C4-2B (cell line): ENCODE measurements around the gene ERCC2.
A peak's percentile ranks its signal among the peaks of the same experiment; 100 is the strongest.
"Not testable (repeated sequence)": the region's sequence is repeated elsewhere in the genome, so short reads cannot be mapped to it uniquely, and the experiment has no call there.

Experiments used
- H3K27ac ChIP-seq: fragments of 450-650 bp; 2 replicates; pipeline ENCODE4 v1.5.1; 2017
- ZFX ChIP-seq: fragments of 450-650 bp; IDR thresholded peaks from 2 replicates; pipeline ENCODE4 v1.6.1; 2017
- TF ChIP-seq, protein P1 (sequence below): fragments of 450-650 bp; conservative IDR thresholded peaks from 2 replicates; pipeline ENCODE4 v1.5.1; 2017; ENCODE audit warnings: mild to moderate bottlenecking

ERCC2 gene

DNA sequence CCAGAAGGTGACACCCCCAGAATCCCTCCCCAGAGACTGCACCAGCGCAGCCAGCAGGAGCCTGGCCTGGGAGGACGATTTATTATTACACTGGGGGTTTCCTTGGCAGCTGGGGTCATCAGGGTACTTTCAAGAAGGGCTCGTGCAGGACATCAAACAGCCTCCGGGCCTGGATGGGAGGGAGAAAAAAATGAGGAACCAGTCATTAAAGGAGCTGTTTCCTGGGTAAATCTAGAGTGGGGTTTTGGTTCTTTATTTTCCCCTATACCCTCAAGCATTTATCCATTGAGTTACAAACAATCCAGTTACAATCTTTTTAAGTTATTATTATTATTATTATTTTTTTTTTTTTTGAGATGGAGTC lies 39.2 kb upstream of the ERCC2 start:
- no peak overlapping the region for H3K27ac ChIP-seq
- no peak for TF ChIP-seq ZFX
- TF ChIP-seq, protein P1, sequence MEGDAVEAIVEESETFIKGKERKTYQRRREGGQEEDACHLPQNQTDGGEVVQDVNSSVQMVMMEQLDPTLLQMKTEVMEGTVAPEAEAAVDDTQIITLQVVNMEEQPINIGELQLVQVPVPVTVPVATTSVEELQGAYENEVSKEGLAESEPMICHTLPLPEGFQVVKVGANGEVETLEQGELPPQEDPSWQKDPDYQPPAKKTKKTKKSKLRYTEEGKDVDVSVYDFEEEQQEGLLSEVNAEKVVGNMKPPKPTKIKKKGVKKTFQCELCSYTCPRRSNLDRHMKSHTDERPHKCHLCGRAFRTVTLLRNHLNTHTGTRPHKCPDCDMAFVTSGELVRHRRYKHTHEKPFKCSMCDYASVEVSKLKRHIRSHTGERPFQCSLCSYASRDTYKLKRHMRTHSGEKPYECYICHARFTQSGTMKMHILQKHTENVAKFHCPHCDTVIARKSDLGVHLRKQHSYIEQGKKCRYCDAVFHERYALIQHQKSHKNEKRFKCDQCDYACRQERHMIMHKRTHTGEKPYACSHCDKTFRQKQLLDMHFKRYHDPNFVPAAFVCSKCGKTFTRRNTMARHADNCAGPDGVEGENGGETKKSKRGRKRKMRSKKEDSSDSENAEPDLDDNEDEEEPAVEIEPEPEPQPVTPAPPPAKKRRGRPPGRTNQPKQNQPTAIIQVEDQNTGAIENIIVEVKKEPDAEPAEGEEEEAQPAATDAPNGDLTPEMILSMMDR: no peak

DNA sequence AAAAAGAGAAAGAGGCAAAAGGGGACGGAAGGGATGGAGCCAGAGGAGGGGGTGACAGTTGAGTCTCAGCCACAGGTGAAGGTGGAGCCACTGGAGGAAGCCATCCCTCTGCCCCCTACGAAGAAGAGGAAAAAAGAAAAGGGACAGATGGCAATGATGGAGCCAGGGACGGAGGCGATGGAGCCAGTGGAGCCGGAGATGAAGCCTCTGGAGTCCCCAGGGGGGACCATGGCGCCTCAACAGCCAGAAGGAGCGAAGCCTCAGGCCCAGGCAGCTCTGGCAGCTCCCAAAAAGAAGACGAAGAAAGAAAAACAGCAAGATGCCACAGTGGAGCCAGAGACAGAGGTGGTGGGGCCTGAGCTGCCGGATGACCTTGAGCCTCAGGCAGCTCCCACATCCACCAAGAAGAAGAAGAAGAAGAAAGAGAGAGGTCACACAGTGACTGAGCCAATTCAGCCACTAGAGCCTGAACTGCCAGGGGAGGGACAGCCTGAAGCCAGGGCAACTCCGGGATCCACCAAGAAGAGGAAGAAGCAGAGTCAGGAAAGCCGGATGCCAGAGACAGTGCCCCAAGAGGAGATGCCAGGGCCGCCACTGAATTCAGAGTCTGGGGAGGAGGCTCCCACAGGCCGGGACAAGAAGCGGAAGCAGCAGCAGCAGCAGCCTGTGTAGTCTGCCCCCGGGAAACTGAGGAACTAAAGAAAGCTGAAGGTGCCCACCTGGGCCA lies 38.6 kb upstream of the ERCC2 start:
- TF ChIP-seq ZFX: no peak
- TF ChIP-seq, protein P1: no peak
- no peak overlapping the region for H3K27ac ChIP-seq

DNA sequence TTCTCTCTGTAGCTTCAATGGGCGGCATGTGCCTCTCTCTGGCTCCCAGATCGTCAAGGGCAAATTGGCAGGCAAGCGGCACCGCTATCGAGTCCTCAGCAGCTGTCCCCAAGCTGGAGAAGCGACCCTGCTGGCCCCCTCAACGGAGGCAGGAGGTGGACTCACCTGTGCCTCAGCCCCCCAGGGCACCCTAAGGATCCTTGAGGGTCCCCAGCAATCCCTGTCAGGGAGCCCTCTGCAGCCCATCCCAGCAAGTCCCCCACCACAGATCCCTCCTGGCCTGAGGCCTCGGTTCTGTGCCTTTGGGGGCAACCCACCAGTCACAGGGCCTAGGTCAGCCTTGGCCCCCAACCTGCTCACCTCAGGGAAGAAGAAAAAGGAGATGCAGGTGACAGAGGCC lies 37.7 kb upstream of the ERCC2 start:
- no peak overlapping the region for H3K27ac ChIP-seq
- TF ChIP-seq, protein P1: no peak
- TF ChIP-seq ZFX: no peak

DNA sequence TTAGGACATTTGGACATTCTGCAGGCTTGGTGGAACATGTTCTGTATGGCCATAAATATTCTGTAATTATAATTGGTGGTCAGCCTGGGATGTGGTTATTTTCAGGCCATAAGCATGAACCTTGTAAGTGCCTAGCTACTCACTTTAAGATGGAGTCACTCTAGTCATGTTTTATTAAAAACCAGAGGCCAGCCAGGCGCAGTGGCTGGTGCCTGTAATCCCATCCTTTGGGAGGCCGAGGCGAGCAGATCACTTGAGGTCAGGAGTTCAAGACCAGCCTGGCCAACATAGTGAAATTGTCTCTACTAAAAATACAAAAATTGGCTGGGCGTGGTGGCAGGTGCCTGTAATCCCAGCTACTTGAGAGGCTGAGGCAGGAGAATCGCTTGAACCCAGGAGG lies 37.2 kb upstream of the ERCC2 start:
- not testable (repeated sequence) for H3K27ac ChIP-seq

DNA sequence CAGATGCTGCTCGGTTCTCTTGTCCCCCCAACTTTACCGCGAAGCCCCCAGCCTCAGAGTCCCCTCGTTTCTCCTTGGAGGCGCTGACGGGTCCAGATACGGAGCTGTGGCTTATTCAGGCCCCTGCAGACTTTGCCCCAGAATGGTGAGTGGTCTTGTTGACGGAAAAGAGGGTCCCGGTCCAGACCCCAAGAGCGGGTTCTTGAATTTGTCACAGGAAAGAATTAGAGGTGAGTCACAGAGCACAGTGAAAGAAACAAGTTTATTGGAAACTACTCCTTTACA lies 36.7 kb upstream of the ERCC2 start:
- H3K27ac ChIP-seq: peak overlapping the region; percentile 87
- TF ChIP-seq ZFX: no peak
- TF ChIP-seq, protein P1: no peak

DNA sequence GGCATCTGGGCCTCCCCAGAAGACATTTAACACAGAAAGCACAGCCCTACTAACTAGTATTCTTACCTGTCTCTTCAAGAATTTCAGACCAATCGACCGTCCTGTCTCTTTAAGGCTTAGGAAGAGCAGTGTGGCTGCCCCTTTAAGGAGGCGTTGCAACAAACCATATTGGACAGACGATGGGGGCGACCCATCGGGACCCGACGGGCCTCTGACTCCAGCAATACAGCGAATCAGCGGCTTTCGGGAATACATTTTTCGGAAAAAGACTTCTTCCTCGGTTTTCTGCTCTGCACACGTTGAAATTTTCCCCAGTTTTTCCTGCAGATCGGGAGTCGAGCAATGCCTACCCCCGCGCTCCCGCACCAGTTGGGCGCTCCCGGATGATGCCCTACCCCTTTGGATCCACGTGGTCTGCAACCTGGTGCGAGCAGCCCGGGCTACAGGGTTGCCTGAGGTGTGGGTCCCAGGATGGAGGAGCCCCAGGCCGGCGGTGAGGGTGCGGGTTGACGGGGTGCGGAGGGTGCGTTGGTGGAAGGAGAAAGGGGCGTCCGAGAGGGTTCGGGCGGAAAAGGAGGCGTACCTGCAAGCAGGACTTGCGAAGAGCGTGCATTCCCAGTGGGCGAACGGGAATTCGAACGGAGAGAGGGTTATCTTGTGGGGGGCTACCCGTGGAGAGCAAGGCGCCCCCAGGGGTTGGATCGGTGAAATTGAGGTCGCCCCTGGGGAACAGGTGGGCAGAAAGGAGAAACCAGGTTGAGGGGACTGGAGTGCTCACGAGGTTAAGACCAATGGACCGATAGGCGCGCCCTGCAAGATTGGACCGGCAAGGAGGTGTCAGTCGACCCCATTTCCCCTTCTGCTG lies 36.1 kb upstream of the ERCC2 start, which contains the start of gene POLR1G:
POLR1G (plus strand) TSS at position 419 of the 865 bp plus-strand sequence; CDS start at position 472, 53 bp downstream.
- no peak for TF ChIP-seq ZFX
- TF ChIP-seq, protein P1: no peak

DNA sequence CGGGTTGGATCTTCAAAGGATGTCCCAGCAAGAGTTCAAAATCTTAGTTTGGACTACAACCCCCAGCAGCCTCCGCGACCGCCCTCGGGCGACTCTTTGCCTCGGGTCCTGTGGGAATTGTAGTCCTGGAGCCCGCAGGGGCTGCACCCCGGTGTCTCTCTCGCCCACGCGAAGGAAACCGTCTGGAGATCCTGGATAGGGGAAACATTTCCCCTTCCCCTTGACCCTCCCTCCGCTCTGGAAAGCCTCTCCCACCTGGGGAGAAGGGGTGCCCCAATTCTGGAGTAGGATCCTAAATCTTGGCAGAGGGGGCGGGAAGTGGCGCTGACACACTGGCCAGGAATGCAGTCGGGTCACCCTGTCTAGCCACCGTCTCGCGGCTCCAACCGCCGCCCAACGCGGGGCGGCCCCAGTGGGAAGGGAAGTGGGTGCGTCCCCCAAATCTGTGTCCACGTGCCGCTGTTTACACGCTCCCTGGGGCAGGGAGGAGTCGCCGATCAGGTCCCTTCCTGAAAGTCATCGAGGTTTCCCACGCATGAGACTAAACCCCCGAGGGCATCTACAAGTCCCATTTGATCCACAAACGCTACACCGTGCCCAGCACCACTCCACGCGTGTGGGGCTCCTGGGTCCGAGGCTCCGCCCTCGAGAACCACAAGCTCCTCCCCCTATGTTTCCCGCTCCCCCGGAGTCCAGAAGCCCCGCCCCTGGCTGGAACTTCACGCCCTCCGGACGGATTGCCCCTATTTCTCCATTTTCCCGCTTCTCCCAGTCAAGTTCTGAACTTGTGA lies 35.3 kb upstream of the ERCC2 start:
- TF ChIP-seq, protein P1: no peak
- no peak for TF ChIP-seq ZFX
- H3K27ac ChIP-seq: peak overlapping the region; percentile 87

More for the DNA sequence above, 36.1 kb upstream of the ERCC2 start, which contains the start of gene POLR1G:
- peak within 1 kb of the TSS; percentile 87 for H3K27ac ChIP-seq
